ENCODE results near the gene PTCD2.

- TF ChIP-seq CTCF (conservative IDR thresholded peaks at IDR 0.05 in 1 of 2, IDR thresholded peaks at IDR 0.05 in 1 of 2; ENCODE audit: low read depth in 1 of 2, low read length in 2 of 2): peak in 1 of 2 donors; percentile 37
- TF ChIP-seq EZH2 (IDR thresholded peaks at IDR 0.05; ENCODE audit: low read length, missing control alignments): no peak
These were observed at the start of gene PTCD2, which contains the start of gene MRPS27 for GRCh38 chr5:72319976-72320752.
